T-helper 17 cell (primary cell): ENCODE measurements around the gene C1orf21. TPM values are rescaled to one million over a fixed set of nuclear protein-coding genes. Genes with fewer than 3 reads are reported as not detected.

Experiments used
- ATAC-seq: fragments of 150-1000 bp; cut with Tn5 transposase; 2 replicates; pipeline ENCODE4 v1.10.0; 2021; ENCODE audit warnings: mild to moderate bottlenecking, moderate library complexity
- DNase-seq, 3 donors: peaks; one replicate each; pipeline versions ENCODE4 v3.0.0 to v3.0.0-alpha.2; 2020 to 2021
- H3K9me3 ChIP-seq: one replicate; pipeline ENCODE4 v1.7.0; 2013; ENCODE audit warnings: low read length, mild to moderate bottlenecking; ENCODE audit not compliant: control insufficient read depth, poor library complexity, severe bottlenecking
- H3K27ac Mint-ChIP-seq: one replicate; pipeline ENCODE4 v1.8.0; 2022; ENCODE audit warnings: mild to moderate bottlenecking, moderate library complexity, mixed read lengths
- H3K27me3 Mint-ChIP-seq: one replicate; pipeline ENCODE4 v1.8.0; 2022; ENCODE audit warnings: mixed read lengths
- H3K36me3 Mint-ChIP-seq: one replicate; pipeline ENCODE4 v1.8.0; 2022; ENCODE audit warnings: low read depth, mixed read lengths
- H3K4me1 Mint-ChIP-seq: one replicate; pipeline ENCODE4 v1.8.0; 2022; ENCODE audit warnings: mild to moderate bottlenecking, mixed read lengths
- H3K4me3 Mint-ChIP-seq: one replicate; pipeline ENCODE4 v1.8.0; 2022; ENCODE audit warnings: mild to moderate bottlenecking, moderate library complexity, mixed read lengths
- total RNA-seq, 4 donors: library from RNA in 2 of 4; stranded (reverse) in 2 of 4; gene quantifications; one replicate each; pipeline ENCODE4 v1.2.3 and lab custom pipeline; 2022 to 2026

The C1orf21 gene
- total RNA-seq, 2 donors from 2014 or later: 0.78 to 1.1 TPM

- ATAC-seq (no peak), DNase-seq (no peak)
- H3K36me3 Mint-ChIP-seq: peaks cover 3% of the 10 kb centered on the region
- no peaks in the 10 kb centered on the region for H3K9me3 ChIP-seq
- H3K4me1 Mint-ChIP-seq: no peaks in the 10 kb centered on the region
- peaks cover 44% of the 10 kb centered on the region for H3K27me3 Mint-ChIP-seq
- H3K27ac Mint-ChIP-seq: no peak overlapping the region
- no peak overlapping the region for H3K4me3 Mint-ChIP-seq
Measured at GRCh38 chr1:184629266-184629665, 242.4 kb downstream of the C1orf21 start.

GRCh38 chr1:184630679-184631060 is 243.8 kb downstream of the C1orf21 start:
- Mint-ChIP-seq H3K36me3 (peaks cover 3% of the 10 kb centered on the region), H3K4me3 (no peak overlapping the region), H3K27ac (no peak overlapping the region), H3K4me1 (no peaks in the 10 kb centered on the region), H3K27me3 (peaks cover 34% of the 10 kb centered on the region)
- no peak for ATAC-seq
- no peak for DNase-seq
- no peaks in the 10 kb centered on the region for H3K9me3 ChIP-seq

DNA sequence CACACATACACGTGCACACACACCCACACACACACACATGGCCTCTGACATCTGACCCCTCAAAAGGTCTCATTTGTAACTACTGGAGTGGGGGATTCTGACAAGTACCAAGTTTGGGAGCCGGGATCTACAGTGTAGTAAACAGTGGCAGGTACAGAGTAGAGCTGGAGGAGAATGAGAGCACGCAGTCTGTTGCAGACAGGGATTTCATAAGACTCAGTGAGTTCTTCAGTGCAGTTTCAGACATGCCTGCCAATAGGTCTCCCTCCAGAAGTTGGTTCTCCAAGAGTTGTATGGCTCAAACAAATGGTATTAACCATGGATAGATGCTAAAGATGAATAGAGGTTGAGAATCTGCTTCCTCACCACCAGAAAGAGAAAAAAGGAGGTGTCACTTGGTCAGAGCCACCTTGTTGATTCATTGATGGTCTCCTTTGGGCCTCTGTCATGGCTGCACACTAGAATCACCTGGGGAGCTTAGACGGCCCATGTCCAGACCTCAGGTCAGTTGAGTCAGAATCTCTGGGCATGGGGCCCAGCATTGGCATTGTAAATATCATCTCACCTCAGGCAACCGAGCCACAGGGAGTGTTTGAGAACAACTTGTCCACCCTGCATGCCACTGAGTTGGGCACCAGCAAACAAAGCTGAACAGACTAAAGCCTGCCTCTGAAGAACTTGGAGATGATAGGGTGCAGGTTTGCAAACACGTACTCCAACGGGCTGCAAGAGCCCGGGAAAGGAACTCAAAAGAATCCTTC is 245.8 kb downstream of the C1orf21 start:
- Mint-ChIP-seq H3K4me3 (no peak overlapping the region), H3K27me3 (peaks cover 20% of the 10 kb centered on the region), H3K4me1 (no peaks in the 10 kb centered on the region), H3K27ac (no peak overlapping the region), H3K36me3 (peaks cover 3% of the 10 kb centered on the region)
- ATAC-seq (no peak), DNase-seq (no peak)
- no peaks in the 10 kb centered on the region for H3K9me3 ChIP-seq

DNA sequence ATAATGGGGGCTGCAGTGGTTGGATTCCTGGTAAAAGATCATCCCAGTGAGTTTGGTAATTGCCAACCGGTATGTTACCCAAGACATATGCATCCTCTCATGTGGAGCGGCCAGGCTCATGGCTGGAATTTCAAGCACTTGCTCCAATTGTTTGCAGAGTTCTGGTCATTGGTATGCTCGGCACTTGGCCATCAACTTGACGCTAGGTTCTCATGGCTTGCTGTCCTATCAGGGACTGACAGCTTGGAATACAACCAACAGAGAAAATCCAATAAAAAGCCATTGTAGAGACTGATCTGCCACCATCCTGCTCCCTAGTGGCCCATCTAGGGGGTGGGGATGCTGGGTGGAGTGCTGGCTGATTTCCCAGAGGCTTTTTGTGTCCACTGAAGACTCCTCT is 247.0 kb downstream of the C1orf21 start:
- Mint-ChIP-seq H3K4me3 (no peak overlapping the region), H3K4me1 (no peaks in the 10 kb centered on the region)

DNA sequence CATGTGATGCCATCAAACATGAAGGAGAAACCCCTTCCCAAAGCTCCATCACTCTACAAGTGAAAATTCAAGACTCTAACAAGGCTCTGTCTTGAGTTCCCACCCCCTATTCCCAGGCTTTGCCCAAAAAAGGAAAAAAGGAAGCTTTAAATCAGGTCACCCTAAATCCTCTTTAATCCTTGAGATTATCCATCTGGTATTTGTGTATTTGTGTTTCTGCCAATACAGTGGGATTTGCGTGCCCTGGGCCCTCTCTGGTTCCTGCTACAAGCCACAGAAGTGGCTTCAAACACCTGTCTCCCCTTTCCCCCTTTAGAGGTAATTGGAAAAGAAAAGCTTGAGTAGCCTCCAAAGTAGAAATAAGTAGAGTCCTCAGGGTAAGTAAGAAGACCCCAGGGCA is 247.5 kb downstream of the C1orf21 start:
- Mint-ChIP-seq H3K36me3 (no peaks in the 10 kb centered on the region), H3K4me1 (no peaks in the 10 kb centered on the region), H3K27ac (no peak overlapping the region), H3K27me3 (peaks cover 15% of the 10 kb centered on the region), H3K4me3 (no peak overlapping the region)
- DNase-seq: no peak
- ATAC-seq: no peak
- no peaks in the 10 kb centered on the region for H3K9me3 ChIP-seq

More for the DNA sequence above, 247.0 kb downstream of the C1orf21 start:
- Mint-ChIP-seq H3K27me3 (peaks cover 20% of the 10 kb centered on the region), H3K27ac (no peak overlapping the region), H3K36me3 (peaks cover 3% of the 10 kb centered on the region)
- no peaks in the 10 kb centered on the region for H3K9me3 ChIP-seq
- ATAC-seq (no peak), DNase-seq (no peak)

GRCh38 chr1:184635347-184635979 is 248.6 kb downstream of the C1orf21 start:
- peaks cover 8% of the 10 kb centered on the region for H3K27me3 Mint-ChIP-seq
- H3K27ac Mint-ChIP-seq: no peak overlapping the region
- H3K9me3 ChIP-seq: no peaks in the 10 kb centered on the region
- no peaks in the 10 kb centered on the region for H3K4me1 Mint-ChIP-seq
- ATAC-seq (no peak), DNase-seq (no peak)
- H3K4me3 Mint-ChIP-seq: no peak overlapping the region
- no peaks in the 10 kb centered on the region for H3K36me3 Mint-ChIP-seq

DNA sequence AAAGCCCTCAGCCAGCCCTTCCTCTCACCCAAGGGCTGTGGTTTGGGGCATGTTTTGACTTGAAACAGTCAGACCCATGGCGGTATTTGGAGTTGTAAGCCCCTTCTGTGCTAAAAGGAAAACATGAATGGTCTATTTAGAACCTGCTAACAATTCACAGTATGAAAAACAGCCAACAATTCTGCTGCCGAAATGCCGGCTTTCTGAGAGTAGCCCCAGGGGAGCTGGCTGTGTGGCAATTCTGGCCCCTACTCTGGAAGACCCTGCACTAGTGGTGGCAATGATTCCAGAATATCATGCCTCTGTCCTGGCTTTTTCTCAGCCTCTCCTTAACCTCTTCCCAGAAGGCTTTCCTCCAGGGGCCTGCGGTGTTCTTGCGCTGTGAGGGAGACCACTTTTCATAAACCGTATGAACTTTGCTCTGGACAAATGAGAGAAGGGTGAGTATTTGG is 249.2 kb downstream of the C1orf21 start:
- Mint-ChIP-seq H3K27me3 (peaks cover 10% of the 10 kb centered on the region), H3K27ac (no peak overlapping the region), H3K4me1 (no peaks in the 10 kb centered on the region), H3K36me3 (no peaks in the 10 kb centered on the region), H3K4me3 (no peak overlapping the region)
- ATAC-seq (no peak), DNase-seq (no peak)
- no peaks in the 10 kb centered on the region for H3K9me3 ChIP-seq

DNA sequence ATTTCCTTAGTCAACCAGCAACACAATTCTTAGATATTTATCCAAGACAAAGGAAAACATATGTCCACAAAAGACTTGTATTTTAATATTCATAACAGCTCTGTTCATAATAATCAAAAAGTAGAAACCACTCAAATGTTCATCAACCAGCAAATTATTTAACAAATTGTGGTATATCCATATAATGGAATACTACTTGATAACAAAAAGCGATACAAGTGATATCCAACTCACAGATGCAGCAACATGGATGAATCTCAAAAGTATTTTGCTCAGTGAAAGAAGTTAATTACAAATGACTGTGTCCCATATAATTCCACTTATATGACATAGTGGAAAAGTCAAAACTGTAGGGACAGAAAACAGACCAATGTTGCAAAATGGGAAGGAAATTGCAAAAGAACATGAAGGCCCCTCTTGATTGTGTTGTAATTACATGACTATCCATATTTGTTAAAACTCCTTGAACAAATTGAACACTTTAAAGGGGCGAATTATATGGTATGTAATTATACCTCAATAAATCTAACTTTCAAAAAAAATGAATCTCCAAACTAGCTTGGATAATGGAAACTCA is 250.9 kb downstream of the C1orf21 start:
- peaks cover 28% of the 10 kb centered on the region for H3K27me3 Mint-ChIP-seq
- H3K4me3 Mint-ChIP-seq: no peak overlapping the region
- H3K36me3 Mint-ChIP-seq: no peaks in the 10 kb centered on the region
- ATAC-seq: no peak
- DNase-seq: no peak
- H3K9me3 ChIP-seq: no peaks in the 10 kb centered on the region
- H3K4me1 Mint-ChIP-seq: no peaks in the 10 kb centered on the region
- H3K27ac Mint-ChIP-seq: no peak overlapping the region

DNA sequence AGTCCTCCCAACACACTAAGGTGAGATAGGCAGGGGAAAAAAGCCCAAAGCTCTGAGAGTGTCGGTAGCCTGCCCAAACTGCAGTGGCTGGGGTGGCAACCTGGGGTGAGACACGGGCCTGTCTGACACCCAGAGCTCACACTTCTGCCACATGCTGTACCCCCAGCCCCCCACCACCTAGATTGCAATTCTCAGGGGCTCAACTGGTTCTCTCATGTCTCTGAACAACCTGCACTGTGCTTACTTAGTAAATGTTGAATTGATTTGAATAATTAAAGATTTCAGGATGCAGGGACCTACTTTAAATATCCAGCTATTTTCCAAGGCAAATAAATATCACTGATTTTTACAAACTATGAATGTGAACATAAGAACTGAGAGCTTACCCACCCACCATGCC is 252.4 kb downstream of the C1orf21 start:
- ATAC-seq (no peak), DNase-seq (no peak)
- Mint-ChIP-seq H3K4me1 (no peaks in the 10 kb centered on the region), H3K36me3 (no peaks in the 10 kb centered on the region), H3K27ac (no peak overlapping the region), H3K4me3 (no peak overlapping the region), H3K27me3 (peaks cover 39% of the 10 kb centered on the region)
- H3K9me3 ChIP-seq: no peaks in the 10 kb centered on the region

GRCh38 chr1:184640505-184640904 is 253.7 kb downstream of the C1orf21 start:
- Mint-ChIP-seq H3K27ac (peak overlapping the region; percentile 41), H3K4me1 (no peaks in the 10 kb centered on the region), H3K4me3 (no peak overlapping the region), H3K27me3 (peaks cover 46% of the 10 kb centered on the region), H3K36me3 (no peaks in the 10 kb centered on the region)
- H3K9me3 ChIP-seq: no peaks in the 10 kb centered on the region
- ATAC-seq: no peak
- DNase-seq: no peak

DNA sequence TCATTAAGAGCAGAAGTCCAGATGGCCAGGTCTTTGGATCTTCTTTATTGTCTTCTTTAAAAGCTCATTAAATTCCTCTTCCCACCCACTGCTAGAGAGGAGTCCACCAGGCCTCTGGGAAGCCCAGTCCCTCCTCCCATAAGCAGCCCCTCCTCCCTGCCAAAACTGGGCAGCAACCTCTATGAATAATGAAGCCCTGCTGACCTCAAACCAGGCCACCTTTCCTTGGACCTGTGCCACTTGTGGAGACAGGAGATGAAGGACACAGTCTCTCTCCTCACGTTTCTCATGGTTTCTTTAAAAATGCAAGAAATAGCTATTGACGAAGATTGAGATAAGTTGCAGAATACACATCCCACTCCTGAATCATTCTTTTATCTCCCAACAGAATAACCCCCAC is 255.1 kb downstream of the C1orf21 start:
- H3K9me3 ChIP-seq: no peaks in the 10 kb centered on the region
- H3K4me1 Mint-ChIP-seq: no peaks in the 10 kb centered on the region
- no peaks in the 10 kb centered on the region for H3K36me3 Mint-ChIP-seq
- H3K27me3 Mint-ChIP-seq: peaks cover 52% of the 10 kb centered on the region
- DNase-seq (no peak), ATAC-seq (no peak)
- H3K4me3 Mint-ChIP-seq: no peak overlapping the region
- no peak overlapping the region for H3K27ac Mint-ChIP-seq

GRCh38 chr1:184643661-184644060 is 256.8 kb downstream of the C1orf21 start:
- no peak for ATAC-seq
- peaks cover 62% of the 10 kb centered on the region for H3K27me3 Mint-ChIP-seq
- H3K27ac Mint-ChIP-seq: no peak overlapping the region
- H3K4me1 Mint-ChIP-seq: no peaks in the 10 kb centered on the region
- H3K4me3 Mint-ChIP-seq: no peak overlapping the region
- H3K9me3 ChIP-seq: no peaks in the 10 kb centered on the region
- H3K36me3 Mint-ChIP-seq: no peaks in the 10 kb centered on the region
- no peak for DNase-seq

DNA sequence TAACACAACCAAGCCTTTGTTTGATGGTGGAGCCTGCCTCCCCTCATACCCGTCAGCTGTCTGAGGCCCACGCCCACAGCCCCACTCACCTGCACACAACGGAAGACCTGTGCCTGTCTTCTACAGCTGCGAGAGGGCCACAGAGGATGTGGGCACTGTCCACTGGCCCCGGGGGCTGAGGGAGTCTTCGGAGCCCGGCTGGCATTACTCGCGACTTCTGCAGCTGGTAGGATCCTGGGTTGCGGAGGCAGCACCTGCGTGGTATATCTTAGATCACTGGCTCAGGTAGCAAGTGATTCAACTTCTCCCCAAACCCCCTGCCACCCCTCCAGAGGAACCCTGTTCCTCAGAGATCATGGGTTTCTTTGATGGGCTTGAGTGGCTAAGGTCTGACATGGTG is 257.9 kb downstream of the C1orf21 start:
- no peaks in the 10 kb centered on the region for H3K36me3 Mint-ChIP-seq
- no peak overlapping the region for H3K27ac Mint-ChIP-seq
- peaks cover 63% of the 10 kb centered on the region for H3K27me3 Mint-ChIP-seq
- no peaks in the 10 kb centered on the region for H3K9me3 ChIP-seq
- ATAC-seq (no peak), DNase-seq (no peak)
- H3K4me1 Mint-ChIP-seq: peaks cover under 1% of the 10 kb centered on the region
- no peak overlapping the region for H3K4me3 Mint-ChIP-seq
